Body of pancreas (tissue), 4 donors: ENCODE measurements around the gene PIGS. TPM values are rescaled to one million over a fixed set of nuclear protein-coding genes. Genes with fewer than 3 reads are reported as not detected.

Experiments used
- ATAC-seq: fragments of 150-250 bp; one replicate; pipeline ENCODE4 v1.9.1; 2016
- DNase-seq, 4 donors: peaks; one replicate each; pipeline ENCODE4 v3.0.0-alpha.2; 2019
- H3K27ac ChIP-seq, 4 donors: fragments of 200-600 bp; sonication (generic); 1 replicate in 3 of 4; 2 replicates in 1 of 4; pipeline versions ENCODE4 v1.5.1 to v1.6.1; 2016 to 2019; ENCODE audit warnings: mild to moderate bottlenecking in 1 of 4, mixed read lengths in 1 of 4, moderate library complexity in 1 of 4
- H3K27me3 ChIP-seq, 2 donors: fragments of 200-600 bp; sonication (generic); one replicate each; pipeline ENCODE4 v1.6.0; 2016; ENCODE audit warnings: mild to moderate bottlenecking in 1 of 2
- H3K36me3 ChIP-seq, 2 donors: fragments of 200-600 bp; sonication (generic); replicated peaks in 1 of 2; 2 replicates each; pipeline ENCODE4 v1.5.1; 2016; ENCODE audit warnings: low read depth in 2 of 2; ENCODE audit not compliant: insufficient read depth in 1 of 2
- H3K4me1 ChIP-seq: fragments of 200-600 bp; sonication (generic); one replicate; pipeline ENCODE4 v1.6.0; 2016
- H3K4me3 ChIP-seq, 2 donors: fragments of 200-600 bp; sonication (generic); 1 replicate in 1 of 2; 2 replicates in 1 of 2; pipeline ENCODE4 v1.5.1; 2016 to 2019
- H3K9me3 ChIP-seq, 3 donors: fragments of 200-600 bp; sonication (generic); 1 replicate in 2 of 3; 2 replicates in 1 of 3; pipeline ENCODE4 v1.5.1; 2016
- CTCF ChIP-seq, 7 experiments: fragments of 450-650 bp in 4 of 7; fragments of 200-600 bp in 3 of 7; sonication (generic) in 3 of 7; IDR thresholded peaks; one replicate each; pipeline ENCODE4 v1.5.1; 2016 to 2019; ENCODE audit warnings: antibody characterized with exemption in 7 of 7
- POLR2A ChIP-seq, 3 donors: fragments of 450-650 bp; IDR thresholded peaks; one replicate each; pipeline ENCODE4 v1.6.1; 2016; ENCODE audit warnings: antibody characterized with exemption in 3 of 3, mild to moderate bottlenecking in 2 of 3
- WGBS, 2 donors: methylation state at CpG; one replicate each; pipeline ENCODE4 v1.1.5; 2017; 5-methylcytosine and 5-hydroxymethylcytosine counted together
- intact Hi-C: fragments of 100-400 bp; cut with DNase I; formaldehyde crosslinking; loops from one replicate; pipeline ENCODE4 v1.15.1; 2023
- total RNA-seq, 2 donors: library from RNA; depleted of rRNA; stranded (reverse); fragments of >200 nt; gene quantifications; one replicate each; pipeline ENCODE4 v1.1.0, GENCODE V29; 2016

PIGS gene
- total RNA-seq, 2 donors from 2014 or later = 11.7 to 12.2 TPM

- 85 to 89% methylated on average over 4 of the region's 4 CpGs for WGBS, 2 donors
- no peak for ATAC-seq
- intact Hi-C loops = no loop called here
Observed at GRCh38 chr17:28592260-28592659, 20.9 kb upstream of the PIGS start.

GRCh38 chr17:28585851-28586250, 14.5 kb upstream of the PIGS start:
- WGBS, 2 donors = 90 to 98% methylated on average over 3 of the region's 3 CpGs
- TF ChIP-seq POLR2A (IDR thresholded peaks at IDR 0.05) = no peak
- no peak for TF ChIP-seq CTCF (IDR thresholded peaks at IDR 0.05)
- Histone ChIP-seq H3K4me1 (no peaks in the 10 kb centered on the region), H3K27ac (no peak overlapping the region), H3K36me3 (no peaks in the 10 kb centered on the region), H3K4me3 (no peak overlapping the region), H3K27me3 (no peaks in the 10 kb centered on the region), H3K9me3 (no peaks in the 10 kb centered on the region)
- DNase-seq (no peak), ATAC-seq (no peak)
- intact Hi-C loops = no loop called here

More at GRCh38 chr17:28592260-28592659, 20.9 kb upstream of the PIGS start:
- no peaks in the 10 kb centered on the region for H3K9me3 ChIP-seq
- TF ChIP-seq POLR2A (IDR thresholded peaks at IDR 0.05) (no peak), CTCF (IDR thresholded peaks at IDR 0.05) (no peak)
- no peaks in the 10 kb centered on the region for H3K27me3 ChIP-seq
- no peak overlapping the region for H3K27ac ChIP-seq
- no peak overlapping the region for H3K4me3 ChIP-seq
- no peak for DNase-seq
- H3K4me1 ChIP-seq = no peaks in the 10 kb centered on the region
- no peaks in the 10 kb centered on the region for H3K36me3 ChIP-seq

- intact Hi-C loops = no loop called here
Observed at GRCh38 chr17:28584434-28584833, 13.1 kb upstream of the PIGS start.

GRCh38 chr17:28582513-28582912, 11.2 kb upstream of the PIGS start:
- DNase-seq = no peak
- H3K4me3 ChIP-seq = no peak overlapping the region
- no peak for TF ChIP-seq POLR2A (IDR thresholded peaks at IDR 0.05)
- no peak for TF ChIP-seq CTCF (IDR thresholded peaks at IDR 0.05)
- no peaks in the 10 kb centered on the region for H3K27me3 ChIP-seq
- peaks cover under 1% of the 10 kb centered on the region for H3K4me1 ChIP-seq
- H3K9me3 ChIP-seq = no peaks in the 10 kb centered on the region
- WGBS, 2 donors = 98 to 99% methylated on average over 2 of the region's 2 CpGs
- H3K27ac ChIP-seq = no peak overlapping the region
- intact Hi-C loops = no loop called here
- no peaks in the 10 kb centered on the region for H3K36me3 ChIP-seq
- ATAC-seq = no peak

More at GRCh38 chr17:28584434-28584833, 13.1 kb upstream of the PIGS start:
- Histone ChIP-seq H3K9me3 (no peaks in the 10 kb centered on the region), H3K4me3 (no peak overlapping the region), H3K27ac (no peak overlapping the region), H3K27me3 (no peaks in the 10 kb centered on the region), H3K36me3 (no peaks in the 10 kb centered on the region), H3K4me1 (no peaks in the 10 kb centered on the region)
- DNase-seq = no peak
- 64 to 74% methylated on average over 3 of the region's 3 CpGs for WGBS, 2 donors
- no peak for TF ChIP-seq CTCF (IDR thresholded peaks at IDR 0.05)
- TF ChIP-seq POLR2A (IDR thresholded peaks at IDR 0.05) = no peak
- ATAC-seq = no peak

- Histone ChIP-seq H3K9me3 (no peaks in the 10 kb centered on the region), H3K4me3 (no peak overlapping the region), H3K4me1 (peaks cover 10% of the 10 kb centered on the region), H3K27me3 (no peaks in the 10 kb centered on the region), H3K27ac (no peak overlapping the region), H3K36me3 (no peaks in the 10 kb centered on the region)
- DNase-seq (no peak), ATAC-seq (no peak)
- 96 to 97% methylated on average over 3 of the region's 3 CpGs for WGBS, 2 donors
- no peak for TF ChIP-seq CTCF (IDR thresholded peaks at IDR 0.05)
- no peak for TF ChIP-seq POLR2A (IDR thresholded peaks at IDR 0.05)
- intact Hi-C loops = no loop called here
Observed at GRCh38 chr17:28580959-28581358, 9.6 kb upstream of the PIGS start.
